ENCODE results near the gene ACBD4.
"Not testable (repeated sequence)": the region's sequence is repeated elsewhere in the genome, so short reads cannot be mapped to it uniquely, and the experiment has no call there.

ACBD4 gene

GRCh38 chr17:45123076-45123770 is 12.3 kb upstream of the ACBD4 start:
- H3K4me3 ChIP-seq (ENCODE audit: low read depth, low read length): no peak overlapping the region
- H3K9me3 ChIP-seq (ENCODE audit: severe bottlenecking): no peaks in the 10 kb centered on the region
- no peak for TF ChIP-seq CTCF (IDR thresholded peaks at IDR 0.05; ENCODE audit: low read depth, low read length)
- no peak for DNase-seq
- no peaks in the 10 kb centered on the region for H3K27me3 ChIP-seq (ENCODE audit: insufficient read depth, low read depth, severe bottlenecking)
- H3K27ac ChIP-seq: no peak overlapping the region
- H3K36me3 ChIP-seq: peaks cover 12% of the 10 kb centered on the region; the same call in 1 of the 2 replicates

DNA sequence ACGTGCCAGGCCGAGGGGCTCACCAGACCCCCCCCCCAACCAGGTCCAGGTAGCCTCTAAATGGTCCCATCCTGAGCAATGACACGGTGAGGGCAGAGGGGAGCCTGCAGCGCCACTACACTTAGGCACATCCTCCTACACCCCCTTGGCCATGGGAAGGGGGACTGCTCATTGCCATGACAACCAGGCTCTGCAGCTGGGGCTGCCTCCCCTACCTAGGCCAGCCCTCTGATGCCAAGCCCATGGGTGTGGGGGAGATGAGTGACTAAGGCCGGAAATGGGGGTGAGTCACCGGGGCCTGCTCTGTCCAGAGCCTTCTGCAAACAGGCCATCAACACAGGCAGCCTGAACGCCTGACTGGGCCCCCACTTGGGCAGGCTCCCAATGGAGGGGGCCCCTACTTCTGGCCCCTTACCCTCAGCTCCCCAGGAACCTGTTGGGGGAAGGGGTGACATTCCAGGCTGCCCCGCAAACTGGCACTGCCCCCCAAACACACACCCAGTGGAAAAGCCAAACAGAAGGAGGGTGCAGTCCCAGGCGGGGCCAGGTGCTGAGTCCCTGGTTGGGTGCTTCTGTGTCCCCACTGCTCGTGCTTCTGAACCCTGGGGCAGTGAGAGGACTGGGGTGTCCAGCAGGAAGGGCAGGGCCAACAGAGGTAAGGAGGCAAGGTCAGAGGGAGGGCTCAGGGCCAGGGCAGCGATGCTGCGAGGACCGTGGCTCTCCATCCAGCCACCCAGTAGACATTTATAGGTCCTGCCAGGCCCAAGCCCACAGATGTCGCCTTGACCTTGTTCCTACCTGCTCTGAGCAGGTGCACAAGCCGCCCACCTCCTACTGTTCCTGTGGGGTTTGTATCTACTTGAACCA is 11.3 kb upstream of the ACBD4 start:
- Histone ChIP-seq H3K27ac (no peak overlapping the region), H3K4me3 (ENCODE audit: low read depth, low read length) (no peak overlapping the region)
- DNase-seq: no peak

GRCh38 chr17:45124797-45125122 is 10.7 kb upstream of the ACBD4 start:
- not testable (repeated sequence) for H3K9me3 ChIP-seq (ENCODE audit: severe bottlenecking); DNase-seq; H3K36me3 ChIP-seq; H3K27me3 ChIP-seq (ENCODE audit: insufficient read depth, low read depth, severe bottlenecking); H3K27ac ChIP-seq; H3K4me3 ChIP-seq (ENCODE audit: low read depth, low read length)

More for the DNA sequence above, 11.3 kb upstream of the ACBD4 start:
- H3K27me3 ChIP-seq (ENCODE audit: insufficient read depth, low read depth, severe bottlenecking): no peaks in the 10 kb centered on the region
- no peak for TF ChIP-seq CTCF (IDR thresholded peaks at IDR 0.05; ENCODE audit: low read depth, low read length)
- H3K36me3 ChIP-seq: peaks cover 7% of the 10 kb centered on the region; the same call in 1 of the 2 replicates
- H3K9me3 ChIP-seq (ENCODE audit: severe bottlenecking): no peaks in the 10 kb centered on the region

- Histone ChIP-seq H3K4me3 (ENCODE audit: low read depth, low read length) (no peak overlapping the region), H3K27ac (no peak overlapping the region), H3K36me3 (peaks cover 4% of the 10 kb centered on the region; the same call in 1 of the 2 replicates), H3K27me3 (ENCODE audit: insufficient read depth, low read depth, severe bottlenecking) (no peaks in the 10 kb centered on the region), H3K9me3 (ENCODE audit: severe bottlenecking) (no peaks in the 10 kb centered on the region)
- DNase-seq: no peak
- no peak for TF ChIP-seq CTCF (IDR thresholded peaks at IDR 0.05; ENCODE audit: low read depth, low read length)
Measured at GRCh38 chr17:45125509-45125908, 10.0 kb upstream of the ACBD4 start.

DNA sequence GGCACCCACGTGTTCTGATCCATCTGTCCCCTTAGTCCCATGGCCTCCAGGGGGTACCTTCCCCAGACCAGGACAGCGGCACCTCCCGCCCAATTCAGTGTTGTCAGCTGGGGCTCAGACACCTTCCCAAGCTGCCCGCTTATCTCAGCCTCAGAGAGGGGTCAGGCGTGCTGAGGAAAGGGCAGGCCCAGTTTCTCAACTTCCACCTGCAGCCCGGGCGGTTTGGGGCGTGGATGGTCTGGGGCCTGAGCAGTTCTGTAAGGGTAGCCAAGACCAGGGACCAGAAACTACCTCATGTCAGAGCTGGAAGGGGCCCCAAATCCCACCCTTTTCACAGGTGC is 8.3 kb upstream of the ACBD4 start:
- no peak for TF ChIP-seq CTCF (IDR thresholded peaks at IDR 0.05; ENCODE audit: low read depth, low read length)
- H3K27me3 ChIP-seq (ENCODE audit: insufficient read depth, low read depth, severe bottlenecking): no peaks in the 10 kb centered on the region

DNA sequence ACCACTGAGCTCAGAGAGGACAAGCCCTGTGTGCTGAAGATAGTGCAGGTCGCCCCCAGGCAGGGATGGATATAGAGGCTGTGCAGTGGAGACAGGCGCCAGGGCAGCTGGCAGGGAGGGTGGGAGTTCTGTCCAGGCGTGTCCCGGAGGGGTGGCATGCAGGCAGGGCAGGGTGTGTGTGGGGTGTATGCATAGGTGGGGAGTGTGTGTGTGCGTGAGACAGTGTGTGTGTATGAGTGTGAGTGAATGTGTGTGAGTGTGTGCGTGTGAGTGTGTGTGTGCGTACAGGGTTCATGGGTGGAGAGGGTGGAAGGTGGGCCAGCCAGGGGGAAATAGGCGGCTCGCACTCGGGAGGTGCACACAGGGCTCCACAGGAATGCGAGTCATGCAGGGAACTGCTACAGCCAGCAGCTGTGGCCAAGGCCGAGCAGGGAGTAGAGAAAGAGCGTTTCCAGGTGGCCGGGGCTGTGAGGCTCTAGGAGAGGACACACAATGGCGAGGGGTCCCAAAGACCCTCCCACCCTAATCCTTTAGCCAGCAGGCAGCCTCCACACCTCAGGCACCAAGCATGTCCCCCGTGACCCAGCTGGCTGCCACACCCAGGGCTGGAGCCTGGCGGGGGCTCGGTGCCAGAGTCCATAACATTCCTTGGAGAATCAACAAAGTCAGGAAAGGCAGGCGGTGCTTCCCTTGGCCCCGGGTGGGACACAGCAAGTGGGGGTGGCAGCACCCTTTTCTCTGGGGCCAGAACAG is 7.8 kb upstream of the ACBD4 start:
- peaks cover 4% of the 10 kb centered on the region; the same call in 1 of the 2 replicates for H3K36me3 ChIP-seq
- H3K9me3 ChIP-seq (ENCODE audit: severe bottlenecking): no peaks in the 10 kb centered on the region
- H3K4me3 ChIP-seq (ENCODE audit: low read depth, low read length): no peak overlapping the region
- no peak for DNase-seq
- H3K27ac ChIP-seq: peak overlapping the region; percentile 84
- no peaks in the 10 kb centered on the region for H3K27me3 ChIP-seq (ENCODE audit: insufficient read depth, low read depth, severe bottlenecking)
- TF ChIP-seq CTCF (IDR thresholded peaks at IDR 0.05; ENCODE audit: low read depth, low read length): no peak

More for the DNA sequence above, 8.3 kb upstream of the ACBD4 start:
- Histone ChIP-seq H3K4me3 (ENCODE audit: low read depth, low read length) (no peak overlapping the region), H3K27ac (peak overlapping the region; percentile 84), H3K9me3 (ENCODE audit: severe bottlenecking) (no peaks in the 10 kb centered on the region), H3K36me3 (peaks cover 4% of the 10 kb centered on the region; the same call in 1 of the 2 replicates)
- DNase-seq: no peak

Measured in WERI-Rb-1 (cell line).